Thoracic aorta (tissue), 2 donors: Measurements from ENCODE around the gene HCLS1. TPM values are rescaled to one million over a fixed set of nuclear protein-coding genes. Genes with fewer than 3 reads are reported as not detected.

Experiments
- ATAC-seq: fragments of 150-250 bp; one replicate; pipeline ENCODE4 v1.8.0; 2017; ENCODE audit warnings: low read depth; ENCODE audit not compliant: insufficient number of reproducible peaks, low FRiP score
- DNase-seq: peaks from one replicate; pipeline ENCODE4 v3.0.0-alpha.2; 2020; ENCODE audit warnings: low spot score
- H3K27ac ChIP-seq, 2 donors: fragments of 200-600 bp; sonication (generic); 1 replicate in 1 of 2; 2 replicates in 1 of 2; pipeline ENCODE4 v1.5.1; 2016; ENCODE audit warnings: mild to moderate bottlenecking in 2 of 2, moderate library complexity in 2 of 2
- H3K27me3 ChIP-seq: fragments of 200-600 bp; sonication (generic); replicated peaks from 2 replicates; pipeline ENCODE4 v1.6.0; 2016; ENCODE audit warnings: mild to moderate bottlenecking; ENCODE audit not compliant: insufficient read depth
- H3K36me3 ChIP-seq: fragments of 200-600 bp; sonication (generic); one replicate; pipeline ENCODE4 v1.5.1; 2016
- H3K4me1 ChIP-seq, 2 donors: fragments of 200-600 bp; sonication (generic); 1 replicate in 1 of 2; 2 replicates in 1 of 2; pipeline versions ENCODE4 v1.5.1 to v1.6.0; 2016; ENCODE audit warnings: low read depth in 2 of 2, mild to moderate bottlenecking in 1 of 2; ENCODE audit not compliant: control insufficient read depth in 1 of 2
- H3K4me3 ChIP-seq: fragments of 200-600 bp; sonication (generic); 2 replicates; pipeline ENCODE4 v1.5.1; 2016; ENCODE audit warnings: mild to moderate bottlenecking
- H3K9me3 ChIP-seq: fragments of 200-600 bp; sonication (generic); 2 replicates; pipeline ENCODE4 v1.5.1; 2016
- total RNA-seq, 2 donors: library from RNA; depleted of rRNA; stranded (reverse); fragments of >200 nt; gene quantifications; one replicate each; pipeline versions ENCODE4 v1.1.0 to v1.2.3, GENCODE V29; 2016
- TF ChIP-seq, protein P1 (sequence below): fragments of 200-600 bp; sonication (generic); IDR thresholded peaks from one replicate; pipeline ENCODE4 v1.5.1; 2019; ENCODE audit warnings: antibody characterized with exemption

Gene HCLS1
- total RNA-seq, 2 donors from 2014 or later = 85.2 to 94.5 TPM

DNA sequence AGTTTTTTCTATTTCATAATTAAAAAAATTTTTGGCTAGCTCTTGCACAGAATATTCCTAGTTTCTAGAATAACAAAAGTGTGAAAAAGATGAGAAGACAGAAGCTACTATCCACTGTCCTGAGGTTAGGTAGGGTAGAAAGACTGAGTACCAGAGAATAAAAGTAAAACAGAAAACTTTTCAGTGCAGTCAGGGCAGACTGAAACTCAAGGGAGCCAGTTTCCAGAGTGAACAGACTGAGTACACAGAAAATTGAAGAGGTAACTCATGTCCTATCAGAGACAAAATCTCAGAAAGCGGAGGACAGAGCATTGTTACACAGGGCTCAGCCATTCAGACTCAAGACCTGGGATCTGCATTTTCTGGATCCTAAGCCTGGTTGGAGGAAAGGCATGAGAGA, 76.3 kb downstream of the HCLS1 start:
- no peaks in the 10 kb centered on the region for H3K9me3 ChIP-seq
- TF ChIP-seq, protein P1, sequence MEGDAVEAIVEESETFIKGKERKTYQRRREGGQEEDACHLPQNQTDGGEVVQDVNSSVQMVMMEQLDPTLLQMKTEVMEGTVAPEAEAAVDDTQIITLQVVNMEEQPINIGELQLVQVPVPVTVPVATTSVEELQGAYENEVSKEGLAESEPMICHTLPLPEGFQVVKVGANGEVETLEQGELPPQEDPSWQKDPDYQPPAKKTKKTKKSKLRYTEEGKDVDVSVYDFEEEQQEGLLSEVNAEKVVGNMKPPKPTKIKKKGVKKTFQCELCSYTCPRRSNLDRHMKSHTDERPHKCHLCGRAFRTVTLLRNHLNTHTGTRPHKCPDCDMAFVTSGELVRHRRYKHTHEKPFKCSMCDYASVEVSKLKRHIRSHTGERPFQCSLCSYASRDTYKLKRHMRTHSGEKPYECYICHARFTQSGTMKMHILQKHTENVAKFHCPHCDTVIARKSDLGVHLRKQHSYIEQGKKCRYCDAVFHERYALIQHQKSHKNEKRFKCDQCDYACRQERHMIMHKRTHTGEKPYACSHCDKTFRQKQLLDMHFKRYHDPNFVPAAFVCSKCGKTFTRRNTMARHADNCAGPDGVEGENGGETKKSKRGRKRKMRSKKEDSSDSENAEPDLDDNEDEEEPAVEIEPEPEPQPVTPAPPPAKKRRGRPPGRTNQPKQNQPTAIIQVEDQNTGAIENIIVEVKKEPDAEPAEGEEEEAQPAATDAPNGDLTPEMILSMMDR = no peak
- H3K27ac ChIP-seq = no peak overlapping the region
- H3K36me3 ChIP-seq = no peaks in the 10 kb centered on the region
- no peaks in the 10 kb centered on the region for H3K4me1 ChIP-seq
- H3K4me3 ChIP-seq = no peak overlapping the region
- ATAC-seq (no peak), DNase-seq (no peak)
- H3K27me3 ChIP-seq = no peaks in the 10 kb centered on the region

DNA sequence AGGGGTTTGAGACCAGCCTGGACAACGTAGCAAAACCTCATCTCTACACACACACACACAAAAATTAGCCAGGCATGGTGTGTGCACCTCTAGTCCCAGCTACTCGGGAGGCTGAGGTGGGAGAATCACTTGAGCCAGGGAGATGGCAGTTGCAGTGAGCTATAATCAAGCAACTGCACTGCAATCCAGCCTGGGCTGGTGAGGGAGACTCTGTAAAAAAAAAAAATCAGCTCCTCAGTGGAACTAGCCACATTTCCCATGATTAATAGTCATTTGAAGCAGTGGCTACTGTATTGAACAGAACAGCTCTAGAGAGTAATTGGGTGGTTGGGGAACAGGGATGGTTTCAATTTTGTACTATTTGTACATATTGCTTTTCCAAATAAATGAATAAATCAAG, 79.0 kb downstream of the HCLS1 start:
- TF ChIP-seq, protein P1 = no peak
- no peak overlapping the region for H3K4me3 ChIP-seq
- no peaks in the 10 kb centered on the region for H3K27me3 ChIP-seq
- no peak overlapping the region for H3K27ac ChIP-seq
- no peaks in the 10 kb centered on the region for H3K9me3 ChIP-seq
- no peaks in the 10 kb centered on the region for H3K36me3 ChIP-seq
- ATAC-seq (no peak), DNase-seq (no peak)
- no peaks in the 10 kb centered on the region for H3K4me1 ChIP-seq

Other genes starting within 250 kb of the HCLS1 start
- gene POLQ, start 114.9 kb downstream of the HCLS1 start, total RNA-seq = under 1 TPM; 0.42 to 0.68 TPM
- gene ARGFX, start 93.0 kb downstream of the HCLS1 start, total RNA-seq = not detected
- gene FBXO40, start 67.5 kb downstream of the HCLS1 start, total RNA-seq = not detected
- 10 to 100 TPM; 62.3 to 78.5 TPM for gene GOLGB1, start 88.8 kb upstream of the HCLS1 start, total RNA-seq
- 10 to 100 TPM; 19.3 to 28.4 TPM for gene IQCB1, start 174.2 kb upstream of the HCLS1 start, total RNA-seq
- gene EAF2, start 174.3 kb upstream of the HCLS1 start, total RNA-seq = 1 to 10 TPM; 3.7 to 5.1 TPM
- 1 to 10 TPM; 4.7 to 5.1 TPM for gene SLC15A2, start 233.5 kb upstream of the HCLS1 start, total RNA-seq